AG08395 (cell line): ENCODE data around the gene SAMD4A.

Source experiments
- DNase-seq: peaks from one replicate; pipeline ENCODE4 v3.0.0; 2012; ENCODE audit warnings: mixed read lengths, low spot score

SAMD4A gene

DNA sequence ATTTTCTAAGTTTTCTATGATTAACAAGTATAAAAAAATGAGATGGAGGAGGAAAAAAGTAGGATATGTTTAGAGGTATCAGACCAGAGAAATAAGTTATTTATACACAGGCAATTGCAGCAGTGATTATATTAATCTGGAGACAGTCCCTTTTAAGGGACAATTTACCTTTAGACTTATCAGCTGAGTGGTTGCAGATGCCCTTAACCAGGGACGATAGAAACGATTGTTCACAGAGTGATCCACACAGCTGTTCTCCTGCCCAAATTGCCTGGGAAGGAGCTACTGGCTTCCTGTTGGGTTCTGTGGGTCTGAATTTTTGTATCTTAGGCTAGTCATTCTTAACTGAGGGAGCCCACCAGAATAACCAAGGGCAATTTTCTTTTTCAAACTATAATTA lies 269.3 kb downstream of the SAMD4A start:
- no peak for DNase-seq

DNA sequence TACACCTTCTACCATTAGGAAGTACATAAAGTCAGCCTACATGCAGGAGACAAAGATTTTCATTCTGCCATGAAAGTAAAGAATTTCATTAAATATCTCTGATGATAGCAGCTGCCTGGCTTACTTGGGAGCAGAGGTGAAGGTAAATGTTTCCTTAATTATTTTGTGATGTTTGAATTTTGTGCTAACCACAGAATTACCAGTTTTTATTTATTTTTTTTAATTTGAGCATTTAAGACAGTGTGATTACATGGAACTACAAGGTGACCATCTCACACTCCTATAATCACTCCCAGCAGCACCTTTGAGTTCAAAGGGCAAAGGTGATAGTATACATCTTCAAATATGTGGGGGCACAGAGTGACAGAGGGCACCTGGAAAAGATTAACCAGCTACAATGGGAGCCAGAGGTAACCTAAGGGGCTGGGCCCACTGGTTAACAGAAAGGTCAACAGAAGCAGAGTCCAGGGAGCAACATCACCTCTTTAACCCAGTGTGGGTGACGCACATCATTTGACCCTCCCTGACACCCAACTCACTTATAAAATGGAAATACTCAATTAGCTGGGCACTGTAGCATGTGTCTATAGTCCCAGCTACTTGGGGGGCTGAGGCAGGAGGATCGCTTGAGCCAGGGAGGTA lies 270.7 kb downstream of the SAMD4A start:
- no peak for DNase-seq

DNA sequence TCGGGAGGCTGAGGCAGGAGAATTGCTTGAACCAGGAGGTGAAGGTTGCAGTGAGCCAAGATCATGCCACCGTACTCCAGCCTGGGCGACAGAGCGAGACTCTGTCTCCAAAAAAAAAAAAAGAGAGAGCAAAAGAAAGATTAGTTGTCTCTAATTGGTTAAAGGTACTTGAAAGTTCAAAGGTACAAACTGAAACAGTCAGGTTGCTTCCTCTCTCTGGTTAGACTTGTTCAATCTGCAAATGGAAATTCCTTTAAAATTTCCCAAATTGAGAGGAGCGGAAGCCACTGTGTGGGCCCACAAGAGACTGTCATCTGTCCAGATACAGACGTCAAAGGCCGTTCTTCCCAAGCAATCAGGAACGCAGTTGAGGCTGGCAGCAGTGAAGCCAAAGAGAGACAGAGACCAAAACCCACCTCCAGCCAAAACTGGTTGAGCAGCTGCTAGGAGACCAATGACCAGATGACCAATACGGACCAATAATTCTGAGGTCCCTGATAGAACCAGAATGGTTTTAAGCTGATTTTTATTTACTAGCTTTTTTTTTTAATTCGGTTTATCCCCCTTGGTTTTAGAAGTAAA lies 272.1 kb downstream of the SAMD4A start:
- DNase-seq = no peak

DNA sequence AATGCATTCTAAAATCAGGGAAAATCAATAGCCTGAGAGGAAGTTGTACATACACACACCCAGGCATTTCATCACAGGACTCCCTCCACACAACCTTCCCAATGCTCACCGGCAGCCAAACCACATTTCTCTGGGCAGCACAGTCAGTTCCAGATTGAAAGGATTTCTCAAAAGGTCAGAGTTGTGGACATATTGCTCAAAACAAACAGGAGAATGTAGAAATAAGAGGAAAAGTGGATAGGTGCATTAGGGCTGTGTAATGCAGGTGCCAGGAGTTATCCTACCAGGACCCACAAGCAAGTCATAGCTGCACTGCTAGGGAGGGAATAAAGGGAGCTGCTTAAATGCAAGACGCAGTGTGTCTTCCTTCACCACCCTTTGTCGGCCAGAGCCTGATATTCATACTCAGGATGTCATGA lies 272.8 kb downstream of the SAMD4A start:
- no peak for DNase-seq

DNA sequence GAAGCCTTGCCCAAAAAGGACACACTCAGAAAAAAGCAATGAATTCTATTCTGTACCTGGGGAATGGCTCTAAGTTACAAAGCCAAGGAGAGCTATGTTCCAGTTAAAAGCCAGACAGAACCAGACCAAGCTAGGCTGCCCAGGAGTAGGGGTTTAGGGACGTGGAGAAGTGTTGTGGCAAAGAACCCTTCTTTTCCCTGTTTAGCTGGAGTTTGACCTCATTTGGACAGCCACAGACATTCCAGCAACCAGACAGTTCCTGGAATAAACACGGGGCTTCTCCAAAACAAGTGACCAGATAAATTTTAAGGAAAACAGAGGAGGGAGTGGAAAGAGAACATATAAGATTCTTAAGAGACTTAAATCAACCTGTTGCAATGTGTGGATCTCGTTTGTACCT lies 273.4 kb downstream of the SAMD4A start:
- DNase-seq = no peak

DNA sequence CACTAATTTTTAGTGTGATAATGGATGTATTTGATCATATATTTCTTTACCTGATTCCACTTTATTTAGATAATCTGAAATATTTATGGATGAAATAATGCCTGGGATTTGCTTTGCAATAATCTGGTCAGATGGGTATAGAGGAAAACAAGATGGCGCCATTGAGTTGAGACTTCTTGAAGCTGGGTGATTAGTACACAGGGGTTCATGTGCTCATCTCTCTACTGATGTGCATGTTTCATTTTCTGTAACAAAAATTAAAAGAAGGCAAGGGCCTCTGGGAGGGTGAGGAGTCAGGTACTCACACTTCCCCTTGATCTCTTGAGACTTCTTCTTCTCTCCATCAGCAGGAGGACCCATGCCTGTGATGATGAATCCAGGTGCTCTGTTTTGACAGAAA lies 273.9 kb downstream of the SAMD4A start:
- no peak for DNase-seq
